Activated CD4-positive, CD25-positive, alpha-beta regulatory T cell treated with anti-CD3 and anti-CD28 coated beads, Interleukin-2, amount 50 U/mL, for 24 hours (primary cell): ENCODE data around the gene CD2BP2.
A peak's percentile ranks its signal among the peaks of the same experiment; 100 is the strongest.
"Not testable (repeated sequence)": the region's sequence is repeated elsewhere in the genome, so short reads cannot be mapped to it uniquely, and the experiment has no call there.

Source experiments
- ATAC-seq, 2 donors: fragments of 150-1000 bp; cut with Tn5 transposase; one replicate each; pipeline ENCODE4 v1.10.0; 2021; ENCODE audit warnings: mild to moderate bottlenecking in 1 of 2, moderate library complexity in 1 of 2

The CD2BP2 gene

GRCh38 chr16:30358990-30359870, 4.1 kb upstream of the CD2BP2 start:
- no peak for ATAC-seq

GRCh38 chr16:30358577-30358936, 3.4 kb upstream of the CD2BP2 start:
- no peak for ATAC-seq

DNA sequence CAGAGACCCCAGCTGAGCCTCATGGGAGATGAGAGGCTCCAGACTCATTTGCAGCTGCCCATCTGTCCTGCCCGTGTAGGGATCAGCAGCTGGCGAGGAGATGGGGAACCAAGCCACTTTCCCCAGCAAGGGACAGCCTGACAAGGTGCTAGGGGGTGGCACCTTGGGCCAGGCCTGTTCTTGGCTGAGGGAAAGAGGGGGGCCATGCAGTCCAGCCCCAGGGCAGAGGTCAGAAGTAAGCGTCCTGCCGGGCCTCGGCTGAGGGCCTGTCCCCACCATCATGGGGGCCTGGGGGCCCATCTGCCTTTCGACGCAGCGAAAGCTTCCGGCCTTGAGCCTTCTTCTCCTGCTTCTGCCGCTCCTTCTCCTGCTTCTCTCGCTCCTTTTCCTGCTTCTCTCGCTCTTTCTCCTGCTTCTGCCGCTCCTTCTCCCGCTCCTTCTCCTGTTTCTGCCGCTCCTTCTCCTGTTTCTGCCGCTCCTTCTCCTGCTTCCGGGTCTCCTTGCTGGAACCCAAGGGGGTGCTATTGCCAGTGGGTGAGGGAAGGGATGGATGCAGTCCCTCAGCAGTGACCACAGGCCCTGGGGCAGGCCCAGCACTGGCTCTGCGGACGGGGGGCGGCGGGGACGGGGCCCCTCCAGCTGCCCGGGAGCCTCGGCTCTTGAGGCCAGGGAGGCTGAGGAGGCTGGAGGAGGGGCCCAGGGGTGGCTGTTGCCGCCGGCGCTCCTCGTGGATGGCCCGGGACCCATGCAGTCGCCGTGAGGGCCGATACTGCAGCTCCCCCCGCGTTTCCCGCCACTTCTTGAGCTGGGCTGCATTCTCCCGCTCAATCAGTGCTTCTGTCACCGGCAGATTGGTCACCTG, 2.8 kb upstream of the CD2BP2 start:
- ATAC-seq, result no peak

GRCh38 chr16:30357085-30357714, 2.1 kb upstream of the CD2BP2 start:
- no peak for ATAC-seq

GRCh38 chr16:30356401-30357084, 1.4 kb upstream of the CD2BP2 start:
- ATAC-seq, result no peak

GRCh38 chr16:30355954-30356308, 823 bp upstream of the CD2BP2 start:
- ATAC-seq, result no peak

DNA sequence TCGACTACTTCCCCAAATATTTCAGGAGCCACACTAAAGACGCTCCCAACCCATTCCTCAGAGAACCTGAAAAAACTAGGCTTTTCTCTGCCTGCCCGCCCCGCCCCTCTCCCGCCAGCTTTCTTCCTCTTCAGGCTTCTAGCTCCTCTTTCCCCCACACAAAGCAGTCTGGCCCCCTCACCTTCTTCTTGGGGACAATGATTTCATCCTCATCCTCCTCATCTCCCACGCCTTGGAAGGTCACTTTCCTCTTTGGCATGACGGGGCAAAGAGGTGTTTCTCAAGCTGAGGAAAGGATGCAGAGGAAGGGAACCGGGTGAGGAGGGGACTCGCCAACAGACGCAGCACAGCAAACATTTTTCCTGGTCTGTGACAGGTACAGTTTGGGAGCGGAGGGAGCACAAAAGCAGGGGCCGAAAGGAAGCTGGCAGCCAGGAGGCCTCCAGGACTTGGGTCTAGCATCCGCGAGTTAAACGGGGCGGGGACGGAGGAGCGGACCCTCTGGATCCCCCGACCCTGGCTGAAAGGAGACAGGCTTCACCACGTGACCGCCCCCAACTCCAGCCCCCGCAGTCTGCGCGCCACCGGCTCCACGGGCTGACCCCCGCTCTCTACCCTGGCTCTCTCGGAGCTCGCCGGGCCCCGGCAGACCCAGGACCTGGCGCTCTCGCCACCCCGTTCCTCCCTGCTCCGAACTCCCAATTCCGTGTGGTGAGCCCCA, 525 bp downstream of the CD2BP2 start:
- peak; percentile 29 to 33 for ATAC-seq

DNA sequence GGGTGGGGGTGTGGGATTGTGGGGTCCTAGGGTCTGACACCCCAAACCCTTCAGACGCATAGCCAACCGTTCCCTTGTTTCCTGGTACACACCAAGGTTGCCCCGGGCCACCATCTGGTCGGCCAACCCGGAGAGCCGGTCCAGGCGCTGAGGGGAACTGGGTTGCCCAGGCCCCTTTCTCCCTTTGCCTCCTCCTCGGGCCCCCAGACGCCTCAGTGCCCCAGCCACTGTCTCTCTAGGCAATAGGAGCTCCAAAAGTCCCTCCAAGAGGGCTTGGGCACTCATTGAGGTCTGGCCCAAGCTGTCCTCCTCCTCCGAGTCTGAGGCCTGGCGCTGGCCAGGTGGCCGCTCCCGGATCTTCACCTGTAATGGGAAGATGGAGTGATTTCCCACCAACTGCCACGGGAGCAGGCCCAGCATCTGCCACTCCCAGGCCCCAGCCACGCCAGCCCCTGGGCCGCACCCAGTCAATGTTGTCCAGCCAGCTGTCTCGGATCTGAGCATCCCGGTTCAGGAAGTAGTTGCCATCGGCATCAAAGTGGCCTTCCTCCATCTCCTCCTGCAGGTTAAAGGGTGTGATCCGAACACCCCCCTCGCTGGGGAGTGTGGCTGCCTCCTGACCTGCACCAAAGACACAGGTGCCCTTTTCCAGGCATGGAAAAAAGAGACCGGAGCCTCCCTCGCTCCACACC, 1.5 kb downstream of the CD2BP2 start:
- ATAC-seq, result no peak

DNA sequence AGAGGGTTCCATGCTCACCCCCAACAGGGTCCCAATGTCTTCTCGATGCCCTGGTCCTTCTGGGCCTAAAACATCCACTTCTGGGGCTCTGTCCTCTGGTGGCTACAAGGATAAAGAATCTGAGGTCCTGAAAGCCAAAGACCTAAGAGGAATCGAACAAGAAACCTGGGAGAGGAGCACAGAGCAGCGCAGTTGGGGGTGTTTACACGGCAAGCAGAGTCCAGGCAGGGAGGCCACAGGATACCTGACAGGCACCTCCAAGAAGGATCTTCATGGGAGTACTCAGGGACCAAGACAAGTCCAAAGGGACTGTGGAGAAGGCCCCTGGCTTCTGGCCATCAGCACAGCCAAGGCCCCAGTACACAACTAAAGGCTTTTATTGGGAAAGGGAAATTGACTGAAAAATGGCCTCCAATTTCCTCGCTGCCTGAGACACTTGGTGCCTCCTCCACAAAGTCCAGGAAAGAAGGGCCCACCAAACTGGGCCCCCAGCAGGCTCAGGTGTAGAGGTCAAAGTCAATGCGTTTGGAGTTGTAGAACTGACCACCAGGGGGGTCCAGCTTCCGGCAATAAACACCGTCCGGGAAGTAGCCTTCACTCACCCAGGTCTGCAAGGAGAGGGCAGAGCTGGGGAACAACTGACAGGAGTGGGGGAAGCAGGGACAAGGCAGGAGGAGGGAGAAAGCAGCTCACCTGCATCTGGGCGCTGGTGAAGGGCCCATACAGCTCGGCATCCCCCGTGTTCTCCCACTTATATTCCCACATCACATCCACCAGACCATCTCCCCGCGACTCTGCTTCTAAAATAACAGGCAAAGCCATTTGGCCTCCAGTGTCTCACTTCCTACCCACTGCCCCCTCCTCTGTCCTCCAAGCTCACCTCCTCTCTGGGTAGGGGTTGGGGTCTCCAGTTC, 2.4 kb downstream of the CD2BP2 start:
- ATAC-seq, result no peak

DNA sequence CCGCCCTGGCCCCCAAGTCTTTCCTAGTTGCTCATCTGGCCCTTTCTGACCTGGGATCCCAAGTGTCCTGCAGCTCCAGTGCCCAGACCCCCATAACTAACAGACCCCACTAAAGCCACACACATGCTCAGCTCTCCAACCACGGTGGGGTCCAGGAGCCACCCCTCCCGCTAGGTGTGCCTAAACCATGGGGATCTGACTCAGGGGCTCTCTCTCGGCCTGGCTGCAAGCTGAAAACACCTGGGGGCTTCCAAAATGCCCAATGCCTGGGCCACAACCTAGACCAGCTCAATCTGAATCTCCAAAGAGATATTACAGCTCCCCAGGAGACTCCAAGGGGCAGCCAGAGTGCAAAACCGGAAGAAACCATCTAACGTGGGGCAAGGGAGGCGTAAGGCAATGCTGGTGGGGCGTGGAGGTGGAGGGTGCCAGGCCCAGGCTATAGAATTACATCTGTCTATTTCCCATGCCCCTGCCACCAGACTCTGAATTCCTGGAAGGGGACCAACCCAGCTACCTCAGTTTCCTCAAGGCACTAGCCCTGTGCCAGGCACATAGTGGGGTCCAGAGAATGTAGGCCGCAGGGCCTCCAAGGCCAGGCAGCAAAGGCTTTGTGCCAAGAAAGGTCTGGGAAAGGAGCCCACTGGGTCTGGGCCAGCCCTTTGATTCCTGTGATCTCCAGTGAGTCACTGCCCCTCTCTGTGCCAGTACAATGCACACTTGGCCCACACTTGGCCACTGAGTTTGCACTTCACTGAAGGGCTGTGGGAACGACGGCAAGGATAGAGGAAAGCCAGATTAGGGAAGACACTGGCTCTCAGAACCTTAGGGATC, 3.3 kb downstream of the CD2BP2 start:
- no peak for ATAC-seq

DNA sequence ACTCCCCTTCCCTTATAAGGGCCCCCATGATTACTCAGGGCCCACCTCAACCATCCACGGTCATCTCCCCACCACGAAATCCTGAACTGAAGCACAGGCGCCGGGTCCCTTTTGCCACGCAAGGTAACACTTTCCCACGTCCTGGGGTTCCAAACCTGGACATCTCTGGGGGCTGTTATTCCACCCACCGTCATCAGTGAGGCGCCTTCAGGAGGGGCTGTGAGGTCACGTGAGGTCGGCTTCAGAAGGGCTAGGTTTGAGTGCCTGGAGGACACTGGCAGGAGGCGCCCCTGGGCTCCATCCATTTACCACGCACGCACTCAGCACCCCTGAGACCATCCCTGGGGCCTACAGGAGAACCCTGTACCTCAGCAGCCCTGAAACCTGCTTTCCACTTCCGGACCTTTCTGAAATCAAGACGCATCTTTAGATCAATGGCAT, 4.1 kb downstream of the CD2BP2 start:
- ATAC-seq, result no peak

- ATAC-seq, result peak; percentile 38 to 57
These were observed 4.8 kb downstream of the CD2BP2 start for GRCh38 chr16:30350134-30350871.

GRCh38 chr16:30349675-30350074, 5.4 kb downstream of the CD2BP2 start:
- ATAC-seq, result no peak

DNA sequence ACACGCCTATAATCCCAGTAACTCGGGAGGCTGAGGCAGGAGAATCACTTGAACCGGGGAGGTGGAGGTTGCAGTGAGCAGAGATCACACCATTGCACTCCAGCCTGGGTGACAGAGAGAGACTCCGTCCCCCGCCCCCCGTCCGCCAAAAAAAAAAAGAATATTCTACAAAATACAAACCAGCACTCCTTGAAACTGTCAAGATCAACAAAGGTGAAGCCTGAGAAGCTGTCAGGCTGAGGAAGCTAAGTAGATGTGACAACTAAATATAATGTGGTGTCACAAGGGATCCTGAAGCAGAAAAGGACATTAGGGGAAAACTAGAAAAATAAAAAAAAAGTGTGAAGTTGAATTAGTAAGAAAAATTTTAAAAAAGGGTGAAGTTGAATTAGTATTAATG, 6.2 kb downstream of the CD2BP2 start:
- no peak for ATAC-seq

DNA sequence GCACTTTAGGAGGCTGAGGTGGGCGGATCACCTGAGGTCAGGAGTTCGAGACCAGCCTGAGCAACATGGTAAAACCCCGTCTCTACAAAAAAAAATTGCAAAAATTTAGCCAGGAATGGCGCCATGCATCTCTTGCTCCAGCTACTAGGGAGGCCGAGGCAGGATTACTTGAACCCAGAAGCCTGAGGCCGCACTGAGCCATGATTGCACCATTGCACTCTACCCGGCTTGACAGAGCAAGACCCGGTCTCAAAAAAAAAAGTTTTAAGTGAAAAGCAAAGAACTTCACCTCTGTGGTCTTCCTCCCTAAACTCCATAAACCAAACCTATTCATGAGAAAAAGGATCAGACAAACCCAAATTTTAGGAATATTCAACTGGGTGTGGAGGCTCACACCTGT, 7.0 kb downstream of the CD2BP2 start:
- ATAC-seq, result no peak

- no peak for ATAC-seq
These were observed 8.8 kb downstream of the CD2BP2 start for GRCh38 chr16:30346286-30346685.

- ATAC-seq, result not testable (repeated sequence)
These were observed 11.7 kb downstream of the CD2BP2 start for GRCh38 chr16:30343491-30343820.

GRCh38 chr16:30342751-30343490, 12.2 kb downstream of the CD2BP2 start:
- ATAC-seq, result no peak
